NCI-H510A (cell line): ENCODE data around the gene INTS11.

ENCODE experiments used
- DNase-seq: peaks from one replicate; lab custom pipeline; 2025; lab: John Stamatoyannopoulos, UW

The INTS11 gene

DNA sequence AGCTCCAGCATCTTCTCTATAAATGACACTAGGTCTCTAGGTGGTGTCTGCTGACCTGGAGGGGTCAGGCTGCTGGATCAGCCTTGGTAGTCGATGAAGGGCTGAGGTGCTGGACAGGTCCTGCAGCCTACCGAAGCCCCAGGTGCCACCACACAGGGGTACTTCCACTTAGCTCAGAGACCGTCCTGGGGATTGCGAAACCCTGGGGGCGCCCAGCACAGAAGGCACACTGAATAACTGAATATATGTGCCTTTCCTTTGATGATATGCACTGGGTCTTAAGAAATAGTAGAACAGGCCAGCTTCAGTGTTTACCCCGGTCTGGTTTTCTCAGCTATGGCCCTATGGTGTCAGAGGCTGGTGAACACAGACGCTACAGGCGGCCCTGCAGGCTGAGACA lies 61.7 kb downstream of the INTS11 start:
- DNase-seq: no peak

DNA sequence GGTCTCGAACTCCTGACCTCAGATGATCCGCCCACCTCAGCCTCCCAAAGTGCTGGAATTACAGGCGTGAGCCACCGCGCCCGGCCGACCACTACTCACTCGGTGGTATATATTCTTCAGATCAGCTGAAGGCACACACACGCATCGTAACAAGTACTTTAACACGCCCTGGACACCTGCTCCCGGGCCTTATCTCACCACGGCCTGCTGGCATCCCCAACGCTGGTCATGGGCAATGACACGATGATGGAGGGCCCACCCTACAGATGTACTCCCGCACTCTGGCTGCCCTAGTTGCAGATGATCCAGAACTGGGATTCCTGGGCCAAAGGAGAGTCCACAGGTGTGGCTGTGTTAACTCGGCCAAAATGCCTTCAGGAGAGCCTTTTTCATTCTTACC lies 62.4 kb downstream of the INTS11 start:
- DNase-seq: no peak
